GM19372 (cell line): ENCODE data around the gene FRS3.
"Not testable (repeated sequence)": the region's sequence is repeated elsewhere in the genome, so short reads cannot be mapped to it uniquely, and the experiment has no call there.

Source experiments
- ATAC-seq: cut with Tn5 transposase; IDR thresholded peaks from one replicate; pipeline ENCODE4 v1.9.1; 2021; ENCODE audit warnings: mild to moderate bottlenecking, low read depth, moderate library complexity; ENCODE audit not compliant: unreplicated experiment

Gene FRS3

GRCh38 chr6:41770381-41771057, 9.2 kb downstream of the FRS3 start:
- ATAC-seq: no peak

- ATAC-seq: no peak
Observed at GRCh38 chr6:41769376-41769775, 10.3 kb downstream of the FRS3 start.

- no peak for ATAC-seq
Observed at GRCh38 chr6:41768545-41769308, 11.0 kb downstream of the FRS3 start.

- no peak for ATAC-seq
Observed at GRCh38 chr6:41767112-41767833, 12.4 kb downstream of the FRS3 start.

GRCh38 chr6:41766043-41766664, 13.5 kb downstream of the FRS3 start:
- ATAC-seq: not testable (repeated sequence)

GRCh38 chr6:41763470-41763869, 16.2 kb downstream of the FRS3 start:
- no peak for ATAC-seq

GRCh38 chr6:41759905-41760579, 19.7 kb downstream of the FRS3 start:
- ATAC-seq: no peak

- no peak for ATAC-seq
Observed at GRCh38 chr6:41759106-41759904, 20.4 kb downstream of the FRS3 start.

- no peak for ATAC-seq
Observed at GRCh38 chr6:41758641-41759035, 21.1 kb downstream of the FRS3 start.

- ATAC-seq: no peak
Observed at GRCh38 chr6:41757931-41758640, 21.6 kb downstream of the FRS3 start.

- no peak for ATAC-seq
Observed at GRCh38 chr6:41757271-41757670, 22.4 kb downstream of the FRS3 start.

GRCh38 chr6:41756354-41756753, 23.3 kb downstream of the FRS3 start:
- ATAC-seq: no peak

- ATAC-seq: no peak
Observed at GRCh38 chr6:41755895-41756294, 23.8 kb downstream of the FRS3 start.

- ATAC-seq: no peak
Observed at GRCh38 chr6:41750374-41750773, 29.3 kb downstream of the FRS3 start.

- ATAC-seq: no peak
Observed at GRCh38 chr6:41748542-41748941, 31.2 kb downstream of the FRS3 start.

GRCh38 chr6:41748102-41748477, 31.6 kb downstream of the FRS3 start:
- no peak for ATAC-seq

GRCh38 chr6:41747256-41748101, 32.2 kb downstream of the FRS3 start, which contains the start of gene PGC:
Gene PGC, minus strand, starts transcription at chr6:41747397. Its CDS starts 63 bp downstream, at chr6:41747334.
- ATAC-seq: no peak

GRCh38 chr6:41746107-41746506, 33.6 kb downstream of the FRS3 start:
- ATAC-seq: no peak
